NK-92 (cell line): ENCODE results near the gene GTF3C5.
"Not testable (repeated sequence)": the region's sequence is repeated elsewhere in the genome, so short reads cannot be mapped to it uniquely, and the experiment has no call there.

Experiments
- DNase-seq: peaks from one replicate; lab custom pipeline; 2025; ENCODE audit not compliant: unreplicated experiment; lab: John Stamatoyannopoulos, UW

The GTF3C5 gene

GRCh38 chr9:133054194-133054890 is 23.5 kb downstream of the GTF3C5 start:
- no peak for DNase-seq

GRCh38 chr9:133054966-133055365 is 24.2 kb downstream of the GTF3C5 start:
- DNase-seq = no peak

GRCh38 chr9:133055788-133056420 is 25.1 kb downstream of the GTF3C5 start:
- DNase-seq = no peak

- no peak for DNase-seq
Observed at GRCh38 chr9:133056533-133056932, 25.7 kb downstream of the GTF3C5 start.

- no peak for DNase-seq
Observed at GRCh38 chr9:133057006-133057405, 26.2 kb downstream of the GTF3C5 start.

- no peak for DNase-seq
Observed at GRCh38 chr9:133057553-133057952, 26.8 kb downstream of the GTF3C5 start.

- DNase-seq = no peak
Observed at GRCh38 chr9:133058071-133058470, 27.3 kb downstream of the GTF3C5 start.

GRCh38 chr9:133058550-133059320 is 27.9 kb downstream of the GTF3C5 start:
- no peak for DNase-seq

- no peak for DNase-seq
Observed at GRCh38 chr9:133059623-133060022, 28.8 kb downstream of the GTF3C5 start.

- no peak for DNase-seq
Observed at GRCh38 chr9:133060417-133060841, 29.6 kb downstream of the GTF3C5 start.

- not testable (repeated sequence) for DNase-seq
Observed at GRCh38 chr9:133061019-133061763, 30.4 kb downstream of the GTF3C5 start.

- DNase-seq = not testable (repeated sequence)
Observed at GRCh38 chr9:133061764-133062145, 31.0 kb downstream of the GTF3C5 start, which contains the start of gene CEL. Gene CEL, plus strand, starts transcription at chr9:133061981. Its CDS starts 22 bp downstream, at chr9:133062003.

- not testable (repeated sequence) for DNase-seq
Observed at GRCh38 chr9:133062569-133062968, 31.8 kb downstream of the GTF3C5 start.

GRCh38 chr9:133063159-133063499 is 32.3 kb downstream of the GTF3C5 start:
- DNase-seq = no peak

GRCh38 chr9:133063500-133064231 is 32.9 kb downstream of the GTF3C5 start:
- DNase-seq = no peak

GRCh38 chr9:133064241-133065069 is 33.7 kb downstream of the GTF3C5 start:
- DNase-seq = no peak

GRCh38 chr9:133065070-133065388 is 34.2 kb downstream of the GTF3C5 start:
- DNase-seq = no peak

GRCh38 chr9:133066181-133066983 is 35.6 kb downstream of the GTF3C5 start:
- DNase-seq = no peak

- no peak for DNase-seq
Observed at GRCh38 chr9:133067006-133067405, 36.2 kb downstream of the GTF3C5 start.
